Spleen (tissue), 7 donors: ENCODE measurements around the gene LRMDA.

ENCODE experiments used
- CTCF ChIP-seq, 11 experiments: fragments of 200-600 bp in 7 of 11; fragments of 450-650 bp in 4 of 11; sonication (generic) in 4 of 11; IDR thresholded peaks in 8 of 11; conservative IDR thresholded peaks in 3 of 11; 1 replicate in 7 of 11; 2 replicates in 4 of 11; pipeline versions ENCODE4 v1.4.0 to v1.8.0; 2016 to 2021; ENCODE audit warnings: antibody characterized with exemption in 11 of 11, inconsistent platforms in 4 of 11, mild to moderate bottlenecking in 1 of 11
- POLR2A ChIP-seq, 3 donors: fragments of 450-650 bp; IDR thresholded peaks; one replicate each; pipeline ENCODE4 v1.5.1; 2017; ENCODE audit warnings: antibody characterized with exemption in 3 of 3, mild to moderate bottlenecking in 1 of 3
- donor health status: DM: no; HTN: no; CAD: no; lungs with moderate emphysema.
- donor health status: DM: no; HTN: no; CAD: no.
- donor health status: DM: no; HTN: no; CAD: no.

GRCh38 chr10:75646916-75647315, 215.5 kb downstream of the LRMDA start:
- TF ChIP-seq CTCF (IDR thresholded peaks at IDR 0.05 in 8 of 11, conservative IDR thresholded peaks at IDR 0.05 in 3 of 11) (no peak), POLR2A (IDR thresholded peaks at IDR 0.05) (no peak)
